DOHH2 (cell line): Measurements from ENCODE around the gene SHISAL1.

ENCODE experiments used
- CTCF ChIP-seq: fragments of 200-600 bp; sonication (generic); IDR thresholded peaks from one replicate; pipeline ENCODE4 v1.5.1; 2014; ENCODE audit warnings: antibody characterized with exemption, mild to moderate bottlenecking, low read depth, low read length; ENCODE audit not compliant: poor library complexity, severe bottlenecking
- EZH2phosphoT487 ChIP-seq: fragments of 200-600 bp; sonication (generic); IDR thresholded peaks from 2 replicates; pipeline ENCODE4 v1.6.1; 2017; ENCODE audit warnings: borderline replicate concordance, mild to moderate bottlenecking, antibody characterized with exemption, low read length, moderate library complexity, mixed read lengths

- no peak for TF ChIP-seq CTCF
- no peak for TF ChIP-seq EZH2phosphoT487
These were observed 34.3 kb upstream of the SHISAL1 start for GRCh38 chr22:44347080-44347479.
